Endothelial cell of umbilical vein (primary cell): ENCODE data around the gene NDUFS1.

Experiments
- CTCF ChIP-seq, 2 donors: IDR thresholded peaks; 1 replicate in 1 of 2; 2 replicates in 1 of 2; pipeline ENCODE4 v1.5.1; 2011; ENCODE audit warnings: low read length in 2 of 2, mild to moderate bottlenecking in 2 of 2, moderate library complexity in 2 of 2, control low read depth in 1 of 2, inconsistent platforms in 1 of 2, low read depth in 1 of 2; ENCODE audit not compliant: insufficient read depth in 1 of 2; ENCODE audit errors: extremely low read depth in 1 of 2
- EZH2 ChIP-seq: IDR thresholded peaks from 2 replicates; pipeline ENCODE4 v1.6.1; 2012; ENCODE audit warnings: borderline replicate concordance, low read depth, mild to moderate bottlenecking, moderate library complexity, low read length, inconsistent platforms; ENCODE audit not compliant: severe bottlenecking
- FOS ChIP-seq: IDR thresholded peaks from 2 replicates; pipeline ENCODE4 v1.6.1; 2011; ENCODE audit warnings: mild to moderate bottlenecking, low read length, moderate library complexity, borderline replicate concordance; ENCODE audit not compliant: insufficient read depth
- MYC ChIP-seq: IDR thresholded peaks from one replicate; pipeline ENCODE4 v1.6.1; 2011; ENCODE audit warnings: mild to moderate bottlenecking, low read depth, low read length
- POLR2A ChIP-seq: IDR thresholded peaks from 2 replicates; pipeline ENCODE4 v1.6.1; 2012; ENCODE audit warnings: low read depth, mild to moderate bottlenecking, control low read depth, low read length
- POLR2AphosphoS5 ChIP-seq: IDR thresholded peaks from 2 replicates; pipeline ENCODE4 v1.6.1; 2012; ENCODE audit warnings: low read depth, mild to moderate bottlenecking, control low read depth, low read length, moderate library complexity; ENCODE audit not compliant: insufficient read depth

DNA sequence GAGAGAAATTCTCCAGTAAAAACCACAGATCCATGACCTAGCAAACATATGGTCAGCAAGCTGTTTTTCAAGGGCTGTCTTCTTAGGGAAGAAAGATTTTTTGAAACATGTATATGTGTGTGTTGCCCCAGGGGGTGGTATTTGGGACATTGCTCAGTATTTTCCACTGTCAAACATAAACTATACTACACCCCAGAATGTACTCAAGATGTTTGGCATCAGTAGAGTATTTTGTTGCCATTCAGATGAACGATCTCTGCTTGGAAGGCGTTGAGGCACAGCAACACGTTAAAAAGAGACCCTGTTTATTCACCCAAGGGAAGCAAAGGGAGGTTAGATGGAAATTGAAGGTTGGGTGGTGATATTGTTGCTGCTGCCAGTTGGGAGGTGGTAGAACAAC lies 30.4 kb upstream of the NDUFS1 start:
- TF ChIP-seq CTCF (IDR thresholded peaks at IDR 0.05; ENCODE audit: extremely low read depth in 1 of 2, insufficient read depth in 1 of 2, low read depth in 1 of 2, low read length in 2 of 2): no peak
- no peak for TF ChIP-seq POLR2AphosphoS5
- no peak for TF ChIP-seq EZH2
- TF ChIP-seq POLR2A: no peak
- no peak for TF ChIP-seq MYC
- TF ChIP-seq FOS: no peak
